ACC112 (cell line): ENCODE measurements around the gene C11orf58.

Experiments used
- H2AFZ ChIP-seq: fragments of 200-600 bp; sonication (generic); one replicate; pipeline ENCODE4 v1.6.0; 2017; ENCODE audit warnings: antibody characterized with exemption, low read length; ENCODE audit not compliant: unreplicated experiment
- H3K27ac ChIP-seq: fragments of 200-600 bp; sonication (generic); 2 replicates; pipeline ENCODE4 v1.5.1; 2014; ENCODE audit warnings: low read depth, mild to moderate bottlenecking, antibody characterized with exemption, low read length, moderate library complexity
- H3K27me3 ChIP-seq: fragments of 200-600 bp; sonication (generic); 2 replicates; pipeline ENCODE4 v1.6.1; 2014; ENCODE audit warnings: mild to moderate bottlenecking, antibody characterized with exemption, low read length, moderate library complexity, mixed read lengths; ENCODE audit not compliant: insufficient read depth
- H3K36me3 ChIP-seq: fragments of 200-600 bp; sonication (generic); 2 replicates; pipeline ENCODE4 v1.6.1; 2016; ENCODE audit warnings: mild to moderate bottlenecking, antibody characterized with exemption, low read length, moderate library complexity, mixed read lengths; ENCODE audit not compliant: insufficient read depth
- H3K4me1 ChIP-seq: fragments of 200-600 bp; sonication (generic); one replicate; pipeline ENCODE4 v1.6.1; 2016; ENCODE audit warnings: low read length, mixed read lengths; ENCODE audit not compliant: insufficient read depth, unreplicated experiment, control insufficient read depth
- H3K4me3 ChIP-seq: fragments of 200-600 bp; sonication (generic); 2 replicates; pipeline ENCODE4 v1.5.1; 2014; ENCODE audit warnings: mild to moderate bottlenecking, low read depth, low read length
- H3K79me2 ChIP-seq: fragments of 200-600 bp; sonication (generic); one replicate; pipeline ENCODE4 v1.6.0; 2016; ENCODE audit warnings: low read length; ENCODE audit not compliant: control insufficient read depth, unreplicated experiment, insufficient read depth

The C11orf58 gene

GRCh38 chr11:16744128-16744725 is 5.8 kb downstream of the C11orf58 start:
- Histone ChIP-seq H3K27ac (no peak overlapping the region), H3K36me3 (peaks cover 32% of the 10 kb centered on the region), H3K4me3 (no peak overlapping the region), H3K4me1 (peaks cover 24% of the 10 kb centered on the region), H3K79me2 (peaks cover 72% of the 10 kb centered on the region), H3K27me3 (no peaks in the 10 kb centered on the region), H2AFZ (no peak overlapping the region)

GRCh38 chr11:16745950-16746605 is 7.6 kb downstream of the C11orf58 start:
- no peak overlapping the region for H3K27ac ChIP-seq
- no peak overlapping the region for H2AFZ ChIP-seq
- peaks cover 13% of the 10 kb centered on the region for H3K4me1 ChIP-seq
- H3K27me3 ChIP-seq: no peaks in the 10 kb centered on the region
- no peak overlapping the region for H3K4me3 ChIP-seq
- H3K36me3 ChIP-seq: peaks cover 50% of the 10 kb centered on the region
- peaks cover 55% of the 10 kb centered on the region for H3K79me2 ChIP-seq

- Histone ChIP-seq H3K4me3 (no peak overlapping the region), H3K27ac (no peak overlapping the region), H3K4me1 (peaks cover 2% of the 10 kb centered on the region), H3K27me3 (no peaks in the 10 kb centered on the region), H3K79me2 (peaks cover 27% of the 10 kb centered on the region), H3K36me3 (peaks cover 65% of the 10 kb centered on the region), H2AFZ (no peak overlapping the region)
These were observed 10.6 kb downstream of the C11orf58 start for GRCh38 chr11:16749092-16749491.

GRCh38 chr11:16749666-16750065 is 11.2 kb downstream of the C11orf58 start:
- Histone ChIP-seq H3K36me3 (peaks cover 67% of the 10 kb centered on the region), H3K79me2 (peaks cover 22% of the 10 kb centered on the region), H3K27ac (no peak overlapping the region), H2AFZ (no peak overlapping the region), H3K27me3 (no peaks in the 10 kb centered on the region), H3K4me3 (no peak overlapping the region), H3K4me1 (no peaks in the 10 kb centered on the region)

GRCh38 chr11:16750417-16750816 is 12.0 kb downstream of the C11orf58 start:
- Histone ChIP-seq H3K36me3 (peaks cover 66% of the 10 kb centered on the region), H3K4me1 (no peaks in the 10 kb centered on the region), H3K27ac (no peak overlapping the region), H3K27me3 (no peaks in the 10 kb centered on the region), H3K79me2 (peaks cover 15% of the 10 kb centered on the region), H3K4me3 (no peak overlapping the region), H2AFZ (no peak overlapping the region)

GRCh38 chr11:16758382-16759024 is 20.1 kb downstream of the C11orf58 start:
- no peaks in the 10 kb centered on the region for H3K79me2 ChIP-seq
- H3K36me3 ChIP-seq: peaks cover 25% of the 10 kb centered on the region
- no peaks in the 10 kb centered on the region for H3K27me3 ChIP-seq
- H2AFZ ChIP-seq: no peak overlapping the region
- H3K4me3 ChIP-seq: no peak overlapping the region
- peaks cover 8% of the 10 kb centered on the region for H3K4me1 ChIP-seq
- H3K27ac ChIP-seq: no peak overlapping the region

GRCh38 chr11:16759857-16760508 is 21.5 kb downstream of the C11orf58 start:
- Histone ChIP-seq H3K4me3 (no peak overlapping the region), H3K27me3 (no peaks in the 10 kb centered on the region), H3K36me3 (peaks cover 13% of the 10 kb centered on the region), H3K4me1 (peaks cover 8% of the 10 kb centered on the region), H3K27ac (peak overlapping the region; percentile 44), H2AFZ (no peak overlapping the region), H3K79me2 (no peaks in the 10 kb centered on the region)

- Histone ChIP-seq H3K27ac (no peak overlapping the region), H3K4me1 (peaks cover 8% of the 10 kb centered on the region), H3K4me3 (no peak overlapping the region), H2AFZ (no peak overlapping the region), H3K36me3 (no peaks in the 10 kb centered on the region), H3K27me3 (peaks cover 26% of the 10 kb centered on the region), H3K79me2 (no peaks in the 10 kb centered on the region)
These were observed 25.3 kb downstream of the C11orf58 start for GRCh38 chr11:16763746-16764145.

- no peak overlapping the region for H3K4me3 ChIP-seq
- peaks cover 27% of the 10 kb centered on the region for H3K27me3 ChIP-seq
- no peak overlapping the region for H3K27ac ChIP-seq
- peaks cover 2% of the 10 kb centered on the region for H3K4me1 ChIP-seq
- no peaks in the 10 kb centered on the region for H3K79me2 ChIP-seq
- no peak overlapping the region for H2AFZ ChIP-seq
- no peaks in the 10 kb centered on the region for H3K36me3 ChIP-seq
These were observed 26.4 kb downstream of the C11orf58 start for GRCh38 chr11:16764888-16765287.

GRCh38 chr11:16767137-16767536 is 28.7 kb downstream of the C11orf58 start:
- no peak overlapping the region for H3K4me3 ChIP-seq
- no peaks in the 10 kb centered on the region for H3K4me1 ChIP-seq
- H2AFZ ChIP-seq: no peak overlapping the region
- peaks cover 44% of the 10 kb centered on the region for H3K27me3 ChIP-seq
- H3K79me2 ChIP-seq: no peaks in the 10 kb centered on the region
- no peaks in the 10 kb centered on the region for H3K36me3 ChIP-seq
- no peak overlapping the region for H3K27ac ChIP-seq
